Stimulated activated CD4-positive, alpha-beta T cell treated with anti-CD3 and anti-CD28 coated beads, TNF-alpha, amount 100 ng/mL, for 48 hours (primary cell): ENCODE data around the gene RGS11.
"Not testable (repeated sequence)": the region's sequence is repeated elsewhere in the genome, so short reads cannot be mapped to it uniquely, and the experiment has no call there.

Experiments used
- DNase-seq, 3 donors: peaks; one replicate each; pipeline ENCODE4 v3.0.0-alpha.2; 2020; ENCODE audit warnings: low read depth in 3 of 3

The RGS11 gene

DNA sequence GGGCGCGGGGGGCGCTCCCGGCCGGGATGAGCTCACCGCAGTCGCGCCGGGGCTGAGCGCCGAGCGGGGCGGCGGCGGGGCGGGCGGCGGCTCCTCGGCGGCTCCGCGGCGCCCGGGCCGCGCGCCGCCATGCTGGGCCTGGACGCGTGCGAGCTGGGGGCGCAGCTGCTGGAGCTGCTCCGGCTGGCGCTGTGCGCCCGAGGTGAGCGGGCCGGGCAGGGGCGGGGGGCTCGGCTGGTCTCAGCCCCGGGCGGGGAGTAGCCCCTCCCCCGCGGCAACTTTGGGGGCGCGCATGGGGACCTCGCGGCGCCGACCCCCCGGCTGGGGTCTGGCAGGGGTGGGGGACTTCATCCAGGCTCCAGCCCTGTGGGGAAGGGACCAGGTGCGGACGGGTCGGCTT, 4.8 kb upstream of the RGS11 start, which contains the start of gene ARHGDIG:
Gene ARHGDIG, plus strand, starts transcription at position 40 of the 400 bp plus-strand sequence. Its CDS starts 90 bp downstream, at position 130.
- DNase-seq = no peak

- DNase-seq = no peak
Measured at GRCh38 chr16:280005-280460, 4.3 kb upstream of the RGS11 start.

DNA sequence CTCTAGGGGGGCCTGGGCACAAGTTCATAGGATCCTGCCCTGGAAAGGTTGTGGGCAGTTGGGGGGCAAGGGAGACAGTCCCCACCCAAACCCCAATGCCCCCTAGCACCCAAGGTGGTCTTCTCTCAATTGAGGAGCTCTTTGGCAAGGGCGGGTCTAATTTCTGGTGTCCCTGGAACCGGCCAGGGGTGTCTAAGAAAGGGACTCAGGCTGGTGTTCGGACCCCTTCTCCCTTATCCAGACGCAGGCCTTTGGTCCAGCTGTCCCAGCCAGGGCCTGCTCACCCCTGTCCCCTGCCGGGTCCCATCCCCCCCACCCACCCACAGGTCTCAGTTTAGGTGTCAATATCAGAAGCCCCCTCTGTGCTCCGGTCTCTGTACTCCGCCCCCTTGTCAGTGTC, 3.8 kb upstream of the RGS11 start:
- no peak for DNase-seq

DNA sequence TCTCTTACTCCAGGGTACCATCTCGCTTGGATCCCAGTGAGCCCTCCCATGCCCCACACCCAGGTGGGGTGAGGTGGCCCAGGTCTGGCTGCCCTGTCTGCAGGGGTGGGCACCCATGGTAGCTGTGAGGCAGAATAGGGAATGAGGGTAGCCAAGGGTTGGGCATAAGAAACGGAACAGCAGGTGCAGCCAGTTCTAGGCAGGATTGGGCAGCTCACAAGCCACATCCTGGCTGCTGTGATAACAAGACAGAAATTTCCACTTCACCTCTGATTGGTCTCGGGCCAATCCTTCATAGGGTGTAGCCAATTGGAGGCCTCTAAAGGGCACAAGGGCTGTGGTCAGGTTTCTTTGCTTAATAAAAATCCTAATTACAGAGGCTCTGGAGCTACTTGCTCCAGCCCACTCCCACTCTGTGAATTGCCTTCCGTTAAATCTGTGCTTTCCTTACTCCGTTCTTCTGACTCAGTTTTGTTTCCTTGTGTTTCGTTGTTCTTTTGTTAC, 3.2 kb upstream of the RGS11 start:
- DNase-seq = peak in 1 of 3 donors; percentile 13

GRCh38 chr16:276426-277077, 808 bp upstream of the RGS11 start:
- no peak for DNase-seq

DNA sequence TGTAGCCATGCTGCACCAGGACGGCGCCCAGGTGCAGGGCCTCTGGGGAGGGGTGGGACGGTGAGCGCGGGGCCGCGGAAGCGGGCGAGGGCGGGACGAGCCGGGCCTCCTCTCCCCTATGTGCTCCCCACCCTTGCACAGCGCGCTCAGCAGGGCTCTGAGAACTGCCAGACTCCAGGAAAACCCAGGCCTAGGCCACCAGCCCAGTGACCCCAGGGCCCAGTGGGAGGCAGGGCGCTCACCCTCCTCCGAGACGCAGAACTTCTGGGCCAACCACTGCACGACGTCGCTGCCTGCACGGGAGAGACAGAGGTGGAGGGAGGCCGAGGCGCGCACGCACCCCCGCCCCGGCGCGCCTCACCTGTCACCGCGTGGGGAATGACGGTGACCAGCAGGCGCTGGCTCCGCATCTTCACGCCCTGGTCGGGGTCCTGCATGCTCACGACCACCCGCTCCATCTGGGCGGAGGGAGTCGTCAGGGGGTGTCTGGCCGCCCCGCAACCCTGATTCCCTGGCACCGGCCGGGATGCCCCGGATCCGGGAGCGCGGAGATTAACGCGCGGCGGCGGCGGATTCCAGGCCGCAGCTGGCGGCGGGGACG, 603 bp downstream of the RGS11 start:
- DNase-seq = no peak

GRCh38 chr16:273547-274421, 2.0 kb downstream of the RGS11 start:
- no peak for DNase-seq

DNA sequence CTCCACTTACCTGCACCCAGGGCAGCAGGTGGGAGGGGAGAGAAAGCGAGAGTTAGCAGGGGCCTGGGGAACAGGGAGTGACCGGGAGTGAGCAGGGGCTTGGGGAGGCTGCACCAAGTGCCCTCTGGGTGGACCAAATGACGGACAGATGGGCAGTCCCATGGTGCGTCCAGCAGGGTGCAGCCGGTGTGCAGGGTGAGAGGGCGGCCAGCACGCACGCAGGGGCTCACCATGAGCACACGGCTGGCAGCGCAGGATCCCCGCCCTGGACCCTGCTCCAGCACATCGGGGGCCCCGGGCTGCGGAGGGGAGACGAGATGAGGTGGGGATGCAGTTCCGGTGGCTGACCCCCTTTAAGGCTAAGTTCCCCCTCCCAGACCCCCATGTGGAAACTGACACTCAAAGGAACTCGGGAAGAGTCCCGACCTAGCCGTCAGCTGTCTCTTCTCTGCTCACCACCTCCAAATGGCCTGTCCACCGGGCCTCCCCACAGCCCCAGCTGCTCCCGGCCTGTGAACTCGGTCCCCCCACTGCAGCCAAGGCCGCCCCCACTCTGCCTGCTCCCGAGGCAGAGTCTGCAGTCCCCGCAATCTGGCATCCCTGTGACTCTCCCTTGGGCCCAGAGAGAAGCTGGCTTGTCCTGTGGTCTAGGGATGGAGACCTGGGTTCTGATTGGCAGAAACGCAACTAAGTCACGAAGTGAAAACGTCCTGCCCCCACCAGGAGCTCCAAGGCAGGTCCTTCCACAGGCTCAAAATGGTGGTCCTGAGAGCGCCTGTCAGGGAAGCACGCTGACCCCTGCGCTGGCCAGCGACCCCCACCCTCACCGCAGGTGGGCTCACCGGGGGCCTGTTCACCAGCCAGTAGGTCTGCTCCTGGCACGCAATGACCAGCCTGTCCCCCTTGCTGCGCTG, 2.9 kb downstream of the RGS11 start:
- no peak for DNase-seq

- no peak for DNase-seq
Measured at GRCh38 chr16:270381-271255, 5.1 kb downstream of the RGS11 start.

DNA sequence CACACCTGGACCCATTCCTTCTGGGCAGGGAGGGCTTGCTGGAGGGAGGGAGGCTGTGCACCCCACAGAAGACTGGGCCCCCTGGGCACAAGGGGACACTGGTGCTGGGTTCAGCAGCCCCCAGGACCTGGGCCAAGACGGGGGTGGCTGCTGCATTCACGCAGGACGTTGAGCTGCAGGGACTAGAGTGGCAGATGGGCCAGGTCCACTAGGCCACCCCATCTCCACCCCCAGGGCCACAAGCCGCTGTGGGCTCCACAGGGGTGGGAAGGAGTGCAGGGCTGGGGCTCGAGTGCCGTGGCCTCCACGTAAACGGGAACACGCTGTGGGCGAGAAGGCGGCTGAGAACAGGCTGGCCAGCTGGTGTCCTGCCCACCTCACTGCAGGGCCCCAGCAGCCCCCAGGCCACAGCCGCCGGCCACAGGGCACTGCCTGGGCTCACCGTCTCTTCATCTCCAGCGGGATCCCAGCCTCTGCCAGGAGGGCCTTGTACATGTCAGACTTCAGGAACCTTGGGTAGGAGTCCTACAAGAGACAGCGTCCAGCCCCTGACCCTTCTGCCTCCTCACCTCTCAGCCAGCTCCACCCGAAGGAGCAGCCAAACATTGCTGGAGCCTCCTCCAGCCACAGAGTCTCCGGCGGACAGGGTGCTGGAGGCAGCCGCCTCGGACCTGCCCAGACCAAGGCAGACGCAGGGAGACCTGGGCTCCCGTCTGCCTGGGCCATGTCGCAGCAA, 6.5 kb downstream of the RGS11 start:
- no peak for DNase-seq

DNA sequence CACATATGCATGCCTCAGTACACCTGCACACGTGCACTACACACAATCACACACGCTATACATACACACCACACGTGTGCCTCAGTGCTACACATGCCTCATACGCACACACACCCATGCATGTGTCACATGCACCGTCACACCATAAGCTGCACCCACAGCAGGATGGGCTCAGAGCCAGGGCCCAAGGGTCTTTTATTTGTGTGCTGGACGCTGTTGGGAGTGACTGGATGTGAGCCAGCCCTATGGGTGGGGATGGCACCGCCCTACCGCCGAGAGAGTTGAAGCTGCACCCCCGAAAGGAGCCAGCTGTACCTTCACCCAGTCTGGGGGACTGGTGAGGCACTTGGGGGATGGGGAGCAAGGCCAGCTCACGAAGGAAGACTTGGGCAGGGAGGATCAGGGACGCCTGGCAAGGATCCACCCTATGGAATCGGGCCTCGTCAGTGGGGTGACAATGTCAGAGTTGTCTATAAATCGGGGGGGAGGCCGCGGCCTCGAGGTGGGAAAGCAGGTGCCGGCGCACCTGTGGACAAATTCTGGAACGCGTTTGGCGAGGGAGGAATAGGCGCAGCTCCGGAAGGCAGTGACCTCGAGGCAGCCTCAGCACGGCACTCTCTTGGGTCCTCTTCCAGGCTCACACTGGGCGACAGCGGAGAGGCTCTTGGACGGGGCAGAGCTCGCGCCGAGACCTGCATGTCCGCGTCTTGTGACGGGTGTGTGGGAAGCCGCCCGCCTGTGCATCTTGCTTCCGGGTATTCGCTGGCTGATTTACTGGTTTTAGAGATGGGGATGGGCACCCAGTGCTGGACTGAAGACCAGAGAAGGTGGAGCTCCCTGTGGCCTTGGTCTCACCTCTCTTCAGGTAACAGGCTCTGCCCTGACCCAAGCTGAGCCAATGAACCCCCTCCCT, 7.3 kb downstream of the RGS11 start:
- DNase-seq = no peak

GRCh38 chr16:267562-267961, 8.2 kb downstream of the RGS11 start:
- DNase-seq = not testable (repeated sequence)

- DNase-seq = no peak
Measured at GRCh38 chr16:266258-267164, 9.2 kb downstream of the RGS11 start.

GRCh38 chr16:265711-266110, 10.0 kb downstream of the RGS11 start:
- no peak for DNase-seq

DNA sequence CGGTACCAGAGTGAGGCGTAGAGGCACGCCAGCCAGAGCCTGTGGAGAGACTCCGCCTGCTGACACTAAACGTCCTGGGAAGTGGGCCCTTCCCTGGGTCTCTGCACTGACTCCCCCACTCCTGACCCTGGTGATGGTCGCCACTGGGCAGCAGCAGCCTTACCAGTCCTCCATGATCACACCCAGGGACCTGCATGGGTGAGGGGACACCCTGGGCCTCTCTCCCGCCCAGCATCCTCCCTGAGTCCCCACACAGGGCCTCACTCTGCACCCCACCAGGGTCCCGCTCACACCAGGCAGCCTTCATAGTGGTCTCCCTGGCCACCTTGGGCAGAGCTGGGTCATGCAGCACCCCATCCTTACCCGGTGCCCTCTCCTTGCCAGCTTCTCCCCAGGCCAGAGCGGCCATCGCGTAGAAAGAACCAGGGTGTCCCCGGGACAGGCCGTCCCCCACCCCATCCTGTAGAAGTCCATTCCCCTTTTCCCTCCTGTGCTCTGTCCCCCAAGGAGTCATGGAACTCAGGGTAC, 10.7 kb downstream of the RGS11 start:
- no peak for DNase-seq

- no peak for DNase-seq
Measured at GRCh38 chr16:264440-264951, 11.2 kb downstream of the RGS11 start.

DNA sequence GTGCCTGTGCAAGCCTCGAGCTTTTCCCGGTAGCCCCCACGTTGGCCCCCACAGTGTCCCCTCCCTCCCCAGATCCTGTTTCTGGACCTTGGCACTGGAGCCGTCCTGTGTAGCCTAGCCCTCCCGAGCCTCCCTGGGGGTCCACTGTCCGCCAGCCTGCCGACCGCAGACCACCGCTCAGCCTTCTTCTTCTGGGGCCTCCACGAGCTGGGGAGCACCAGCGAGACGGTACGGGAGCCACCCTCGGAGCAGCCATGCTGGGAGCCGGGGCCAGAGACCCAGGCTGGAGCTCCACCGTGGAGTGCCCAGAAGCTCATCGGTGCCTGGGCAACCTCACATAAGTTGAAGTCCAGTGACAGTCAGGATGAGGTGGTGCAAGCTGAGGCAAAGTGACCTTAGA, 11.8 kb downstream of the RGS11 start:
- DNase-seq = no peak
